Measurements from ENCODE around the gene ARMC8. TPM values are rescaled to one million over a fixed set of nuclear protein-coding genes. Genes with fewer than 3 reads are reported as not detected.

Gene ARMC8
- total RNA-seq, 1 experiment from 2014 or later: 80.9 TPM

DNA sequence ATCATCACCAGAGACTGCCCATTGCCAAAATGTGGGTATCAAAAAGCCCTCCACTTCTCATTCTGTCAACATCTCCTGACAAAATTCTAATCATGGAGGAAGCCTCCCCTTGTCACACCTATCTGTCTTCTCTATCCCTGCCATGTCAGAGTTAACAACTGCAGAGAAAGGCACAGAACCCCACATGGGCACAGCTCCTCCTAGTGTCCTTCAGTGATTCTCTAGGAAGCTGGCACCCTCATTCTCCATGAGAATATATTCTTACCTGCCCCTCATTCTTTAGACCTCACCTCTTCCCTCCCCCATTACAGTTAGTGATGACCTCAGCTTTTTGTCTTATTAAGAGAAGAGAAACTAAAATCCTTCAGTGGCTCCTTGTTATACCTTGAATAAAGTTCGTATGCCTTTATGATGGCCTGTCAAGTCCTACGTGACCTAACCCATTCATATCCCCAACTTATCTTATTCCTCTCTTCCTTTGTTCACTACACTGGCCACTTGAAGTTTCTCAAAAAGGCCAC lies 97.9 kb downstream of the ARMC8 start:
- no peak overlapping the region for H3K4me3 Mint-ChIP-seq (ENCODE audit: low read depth, unreplicated experiment)
- no peaks in the 10 kb centered on the region for H3K4me1 Mint-ChIP-seq (ENCODE audit: low read depth, unreplicated experiment)
- no peaks in the 10 kb centered on the region for H3K36me3 Mint-ChIP-seq (ENCODE audit: insufficient read depth, unreplicated experiment)
- DNase-seq: no peak
- H3K27ac Mint-ChIP-seq (ENCODE audit: unreplicated experiment): no peak overlapping the region
- no TSS peak for BruUV-seq (replicated peaks)
- TF ChIP-seq, protein P1, sequence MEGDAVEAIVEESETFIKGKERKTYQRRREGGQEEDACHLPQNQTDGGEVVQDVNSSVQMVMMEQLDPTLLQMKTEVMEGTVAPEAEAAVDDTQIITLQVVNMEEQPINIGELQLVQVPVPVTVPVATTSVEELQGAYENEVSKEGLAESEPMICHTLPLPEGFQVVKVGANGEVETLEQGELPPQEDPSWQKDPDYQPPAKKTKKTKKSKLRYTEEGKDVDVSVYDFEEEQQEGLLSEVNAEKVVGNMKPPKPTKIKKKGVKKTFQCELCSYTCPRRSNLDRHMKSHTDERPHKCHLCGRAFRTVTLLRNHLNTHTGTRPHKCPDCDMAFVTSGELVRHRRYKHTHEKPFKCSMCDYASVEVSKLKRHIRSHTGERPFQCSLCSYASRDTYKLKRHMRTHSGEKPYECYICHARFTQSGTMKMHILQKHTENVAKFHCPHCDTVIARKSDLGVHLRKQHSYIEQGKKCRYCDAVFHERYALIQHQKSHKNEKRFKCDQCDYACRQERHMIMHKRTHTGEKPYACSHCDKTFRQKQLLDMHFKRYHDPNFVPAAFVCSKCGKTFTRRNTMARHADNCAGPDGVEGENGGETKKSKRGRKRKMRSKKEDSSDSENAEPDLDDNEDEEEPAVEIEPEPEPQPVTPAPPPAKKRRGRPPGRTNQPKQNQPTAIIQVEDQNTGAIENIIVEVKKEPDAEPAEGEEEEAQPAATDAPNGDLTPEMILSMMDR (IDR thresholded peaks at IDR 0.05; ENCODE audit: unreplicated experiment): no peak
- no peaks in the 10 kb centered on the region for H3K9me3 Mint-ChIP-seq (ENCODE audit: low read depth, unreplicated experiment)
- intact Hi-C loops (cut with micrococcal nuclease; ENCODE audit: unreplicated experiment): loop anchor here (1.0 kb wide), 1 partner anchor 105 kb away; no protein-coding TSS in a partner anchor
- CTCF ChIA-PET: no interaction called here
- H3K27me3 Mint-ChIP-seq (ENCODE audit: unreplicated experiment): no peaks in the 10 kb centered on the region

DNA sequence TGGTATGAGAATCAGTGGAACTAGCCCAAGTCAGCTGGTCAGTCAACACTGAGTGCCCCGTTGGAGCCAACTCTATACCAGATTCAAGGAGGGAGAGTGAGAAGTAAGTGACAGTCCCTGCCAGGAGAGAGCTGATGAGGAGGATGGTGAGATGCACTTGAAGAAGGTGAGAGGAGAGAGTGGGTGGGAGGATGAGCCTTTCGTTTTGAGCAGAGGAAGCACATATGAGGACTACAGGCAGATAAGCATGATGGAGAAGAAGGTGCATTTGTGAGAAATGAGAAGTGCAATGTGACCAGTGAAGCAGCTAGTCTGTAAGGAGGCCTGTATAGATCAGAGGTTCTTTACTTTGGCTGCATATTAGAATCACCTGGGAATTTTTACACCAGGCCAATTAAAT lies 102.2 kb downstream of the ARMC8 start:
- no peak overlapping the region for H3K27ac Mint-ChIP-seq (ENCODE audit: unreplicated experiment)
- no peaks in the 10 kb centered on the region for H3K4me1 Mint-ChIP-seq (ENCODE audit: low read depth, unreplicated experiment)
- TF ChIP-seq, protein P1 (IDR thresholded peaks at IDR 0.05; ENCODE audit: unreplicated experiment): no peak
- H3K36me3 Mint-ChIP-seq (ENCODE audit: insufficient read depth, unreplicated experiment): no peaks in the 10 kb centered on the region
- no peaks in the 10 kb centered on the region for H3K27me3 Mint-ChIP-seq (ENCODE audit: unreplicated experiment)
- BruUV-seq (replicated peaks): no TSS peak
- intact Hi-C loops (cut with micrococcal nuclease; ENCODE audit: unreplicated experiment): no loop called here
- CTCF ChIA-PET: no interaction called here
- no peak for DNase-seq
- H3K9me3 Mint-ChIP-seq (ENCODE audit: low read depth, unreplicated experiment): no peaks in the 10 kb centered on the region
- no peak overlapping the region for H3K4me3 Mint-ChIP-seq (ENCODE audit: low read depth, unreplicated experiment)

DNA sequence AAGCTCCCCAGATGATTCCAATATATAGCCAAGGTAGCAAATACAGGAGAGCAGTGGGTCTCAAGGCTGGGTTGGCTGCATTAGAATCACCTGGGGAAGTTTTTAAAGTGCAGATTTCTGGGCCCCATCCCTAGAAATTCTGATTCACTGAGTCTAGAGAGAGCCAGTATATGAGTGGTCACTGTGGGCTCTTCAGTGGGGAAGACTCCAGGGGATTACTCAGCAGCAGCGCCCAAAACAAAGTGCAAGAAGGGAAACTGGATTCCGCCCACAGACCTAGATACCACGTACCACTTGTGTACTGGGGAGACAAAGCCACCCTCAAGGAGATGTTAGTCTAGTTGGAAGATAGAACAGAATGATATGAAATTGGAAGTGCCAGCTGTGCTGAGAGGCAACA lies 102.6 kb downstream of the ARMC8 start:
- Mint-ChIP-seq H3K36me3 (ENCODE audit: insufficient read depth, unreplicated experiment) (no peaks in the 10 kb centered on the region), H3K4me3 (ENCODE audit: low read depth, unreplicated experiment) (no peak overlapping the region), H3K27me3 (ENCODE audit: unreplicated experiment) (no peaks in the 10 kb centered on the region), H3K4me1 (ENCODE audit: low read depth, unreplicated experiment) (no peaks in the 10 kb centered on the region), H3K27ac (ENCODE audit: unreplicated experiment) (no peak overlapping the region), H3K9me3 (ENCODE audit: low read depth, unreplicated experiment) (no peaks in the 10 kb centered on the region)
- intact Hi-C loops (cut with micrococcal nuclease; ENCODE audit: unreplicated experiment): no loop called here
- TF ChIP-seq, protein P1 (IDR thresholded peaks at IDR 0.05; ENCODE audit: unreplicated experiment): no peak
- no TSS peak for BruUV-seq (replicated peaks)
- DNase-seq: no peak
- CTCF ChIA-PET: no interaction called here

DNA sequence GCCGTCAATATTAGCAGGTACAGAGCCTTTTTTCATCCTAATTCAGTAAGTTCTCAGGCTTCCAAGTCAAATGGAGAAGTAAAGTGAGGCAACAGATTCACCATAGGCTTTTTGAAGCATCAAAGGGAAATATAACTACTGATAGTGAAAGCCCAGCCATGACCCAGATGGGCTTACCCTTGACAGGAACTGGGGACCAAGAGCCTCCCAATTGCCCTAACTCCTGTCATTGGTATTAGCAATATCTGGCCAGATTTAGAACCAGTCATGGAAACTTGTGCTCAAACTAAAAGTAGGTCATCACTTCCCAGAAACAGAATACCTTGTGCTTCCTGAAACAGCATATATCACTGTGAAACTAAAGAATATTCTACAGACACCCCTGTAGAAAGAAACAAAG lies 109.5 kb downstream of the ARMC8 start:
- no peak for DNase-seq
- Mint-ChIP-seq H3K27ac (ENCODE audit: unreplicated experiment) (no peak overlapping the region), H3K36me3 (ENCODE audit: insufficient read depth, unreplicated experiment) (peaks cover 13% of the 10 kb centered on the region), H3K27me3 (ENCODE audit: unreplicated experiment) (no peaks in the 10 kb centered on the region), H3K4me3 (ENCODE audit: low read depth, unreplicated experiment) (no peak overlapping the region), H3K4me1 (ENCODE audit: low read depth, unreplicated experiment) (no peaks in the 10 kb centered on the region), H3K9me3 (ENCODE audit: low read depth, unreplicated experiment) (no peaks in the 10 kb centered on the region)
- no TSS peak for BruUV-seq (replicated peaks)
- CTCF ChIA-PET: no interaction called here
- intact Hi-C loops (cut with micrococcal nuclease; ENCODE audit: unreplicated experiment): no loop called here
- TF ChIP-seq, protein P1 (IDR thresholded peaks at IDR 0.05; ENCODE audit: unreplicated experiment): no peak

Data from Calu3 (cell line).